Stimulated activated naive CD8-positive, alpha-beta T cell treated with anti-CD3 and anti-CD28 coated beads, Interleukin-15, Interleukin-2, amounts not matched to agents 100 U/mL and 50 U/mL, for 24 hours (primary cell): ENCODE data around the gene ACP2.
"Not testable (repeated sequence)": the region's sequence is repeated elsewhere in the genome, so short reads cannot be mapped to it uniquely, and the experiment has no call there.

Source experiments
- ATAC-seq: fragments of 150-1000 bp; cut with Tn5 transposase; one replicate; pipeline ENCODE4 v1.10.0; 2021
- DNase-seq: peaks from one replicate; pipeline ENCODE4 v3.0.0; 2021

ACP2 gene

DNA sequence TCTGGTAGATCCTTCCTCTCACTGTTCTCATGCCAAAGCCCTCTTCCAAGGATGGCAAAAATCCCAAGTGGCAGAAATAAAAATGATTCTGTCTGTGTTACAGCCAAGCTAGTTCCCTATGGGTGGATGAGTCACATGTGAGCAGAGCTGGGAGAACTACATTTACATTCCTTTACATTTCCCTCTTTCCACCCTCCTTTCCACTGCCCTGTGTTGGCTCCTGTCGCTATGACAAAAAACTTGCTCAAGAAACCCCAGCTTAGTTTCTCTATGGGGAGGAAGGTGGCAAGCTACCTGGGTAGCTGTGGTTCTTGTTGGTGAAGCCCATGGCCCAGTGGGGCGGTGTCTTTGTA, 44.0 kb downstream of the ACP2 start:
- ATAC-seq = no peak
- DNase-seq = no peak

DNA sequence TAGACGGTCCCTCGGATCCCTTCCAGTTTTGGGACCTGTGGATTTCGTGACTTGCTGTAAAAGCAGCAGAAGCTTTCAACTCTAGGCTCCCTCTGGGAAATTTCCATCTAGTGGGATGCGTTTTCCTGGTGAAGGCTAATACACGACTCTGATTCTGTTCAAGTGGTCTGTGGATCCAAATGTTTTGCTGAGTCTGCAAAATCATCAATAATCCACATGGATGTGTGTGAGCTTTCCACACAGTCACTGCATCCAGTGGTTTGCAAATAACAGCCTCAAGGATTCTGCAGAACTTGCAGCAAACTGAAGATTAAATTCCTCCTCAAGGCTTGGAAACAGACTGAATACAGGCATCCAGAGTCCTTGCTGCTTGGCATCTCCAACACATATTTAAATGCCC, 46.0 kb downstream of the ACP2 start:
- no peak for DNase-seq

DNA sequence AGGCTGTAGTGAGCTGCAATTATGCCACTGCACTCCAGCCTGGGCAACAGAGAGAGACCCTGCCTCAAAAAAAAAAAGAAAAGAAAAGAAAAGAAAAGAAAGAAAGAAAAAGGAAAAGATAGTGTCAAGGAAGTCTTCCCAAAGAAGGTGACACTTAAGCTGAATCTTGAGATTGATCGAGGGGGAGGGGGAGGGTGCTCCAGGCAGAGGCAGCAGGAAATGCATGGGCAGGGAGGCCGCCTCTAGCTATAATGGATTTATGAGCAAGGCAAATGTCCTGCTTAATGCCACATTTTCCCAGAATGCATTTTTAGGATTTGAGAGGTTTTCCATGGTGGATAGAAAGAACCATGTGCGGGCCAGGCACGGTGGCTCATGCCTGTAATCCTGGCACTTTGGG, 47.6 kb downstream of the ACP2 start:
- no peak for ATAC-seq
- no peak for DNase-seq

More for the DNA sequence above, 46.0 kb downstream of the ACP2 start:
- no peak for ATAC-seq

DNA sequence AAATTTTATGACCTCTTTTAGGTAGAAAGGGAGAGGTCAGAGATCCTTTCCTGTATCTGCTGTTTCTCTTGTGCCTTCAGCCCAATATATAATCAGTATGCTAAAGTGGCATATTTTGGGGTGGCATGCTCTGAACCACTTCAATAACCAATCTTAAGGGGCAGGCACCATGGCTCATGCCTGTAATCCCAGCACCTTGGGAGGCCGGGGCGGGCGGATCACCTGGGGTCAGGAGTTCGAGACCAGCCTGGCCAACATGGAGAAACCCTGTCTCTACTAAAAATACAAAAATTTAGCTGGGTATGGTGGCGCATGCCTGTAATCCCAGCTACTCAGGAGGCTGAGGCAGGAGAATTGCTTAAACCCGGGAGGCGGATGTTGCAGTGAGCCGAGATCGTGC, 50.5 kb downstream of the ACP2 start:
- not testable (repeated sequence) for ATAC-seq

DNA sequence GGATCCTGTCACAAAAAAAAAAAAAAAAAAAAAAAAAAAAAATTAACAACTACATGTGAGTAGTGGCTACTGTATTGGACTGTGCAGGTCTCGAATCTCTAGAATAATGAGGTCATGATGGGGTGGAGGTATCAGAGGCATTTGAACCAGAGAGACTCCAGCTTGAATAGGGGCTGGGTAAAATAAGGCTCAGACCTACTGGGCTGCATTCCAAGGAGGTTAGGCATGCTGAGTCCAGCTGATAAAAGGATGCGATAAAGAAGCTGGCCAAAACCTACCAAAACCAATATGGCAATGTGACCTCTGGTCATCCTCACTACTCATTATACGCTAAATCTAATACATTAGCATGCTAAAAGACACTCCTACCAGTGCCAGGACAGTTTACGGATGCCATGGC, 56.5 kb downstream of the ACP2 start:
- ATAC-seq (no peak), DNase-seq (no peak)

More for the DNA sequence above, 50.5 kb downstream of the ACP2 start:
- DNase-seq = not testable (repeated sequence)

DNA sequence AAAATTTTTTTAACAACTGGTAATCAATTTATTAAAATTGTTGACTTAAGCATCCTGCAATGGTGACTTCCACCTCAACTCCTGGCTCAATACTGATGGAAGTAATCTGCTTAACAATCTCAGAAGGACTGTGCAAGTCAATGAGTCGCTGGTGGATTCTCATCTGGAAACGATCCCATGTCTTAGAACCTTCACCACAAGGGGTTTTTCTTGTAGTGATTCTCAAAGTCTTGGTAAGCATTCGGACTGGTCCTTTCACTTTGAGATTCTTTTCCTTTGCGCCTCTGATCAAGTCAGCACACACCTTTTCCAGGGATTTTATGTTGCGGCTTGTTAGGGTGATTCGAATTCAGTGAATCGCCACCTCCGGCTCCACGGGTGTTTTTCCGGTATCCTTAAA, 57.5 kb downstream of the ACP2 start:
- not testable (repeated sequence) for DNase-seq, ATAC-seq
